ENCODE measurements around the gene PILRA. TPM values are rescaled to one million over a fixed set of nuclear protein-coding genes. Genes with fewer than 3 reads are reported as not detected.

Gene PILRA
- total and polyA plus RNA-seq, 10 of the 15 experiments (the other 5 are each of a cell fraction or from before 2014, with no cell fraction given), result 6.6 to 43.3 (median 11.5) TPM

DNA sequence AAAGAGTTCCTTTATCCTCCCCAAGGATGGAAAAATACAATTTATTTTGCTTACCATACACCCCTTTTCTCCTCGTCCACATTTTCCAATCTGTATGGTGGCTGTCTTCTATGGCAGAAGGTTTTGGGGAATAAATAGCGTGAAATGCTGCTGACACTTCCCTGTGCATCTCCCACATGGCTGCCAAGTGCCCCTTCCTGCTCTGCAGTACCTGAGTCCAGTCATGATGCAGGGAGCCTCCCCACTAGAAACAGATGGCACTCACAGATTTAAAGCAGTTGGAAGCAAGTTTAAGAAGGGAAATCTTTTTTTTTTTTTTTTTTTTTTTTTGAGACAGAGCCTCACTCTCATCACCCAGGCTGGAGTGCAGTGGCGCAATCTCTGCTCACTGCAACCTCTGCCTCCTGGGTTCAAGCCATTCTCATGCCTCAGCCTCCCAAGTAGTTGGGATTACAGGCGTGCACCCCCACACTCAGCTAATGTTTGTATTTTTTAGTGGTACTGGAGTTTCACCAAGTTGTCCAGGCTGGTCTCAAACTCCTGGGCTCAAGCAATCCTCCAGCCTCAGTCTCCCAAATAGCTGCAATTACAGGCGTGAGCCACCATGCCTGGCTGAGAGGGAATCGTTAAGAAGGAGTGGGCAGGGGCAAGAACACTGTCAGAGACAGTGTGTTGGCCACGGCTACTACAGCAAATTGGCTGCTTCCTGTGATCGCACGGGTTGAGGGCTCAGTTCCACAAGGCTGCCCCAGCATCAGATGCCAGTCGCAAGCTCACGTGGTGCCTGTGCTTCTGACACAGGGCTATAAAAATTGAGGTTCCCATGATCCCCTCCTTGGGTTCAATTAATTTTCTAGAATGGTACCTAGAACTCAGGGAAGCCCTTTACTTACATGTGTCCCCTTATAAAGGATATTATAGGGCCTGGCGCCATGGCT lies 5.3 kb upstream of the PILRA start:
- SMC1A ChIA-PET (ENCODE audit: uncharacterized antibody, unreplicated experiment), result interaction anchor here (0.8 to 2.5 kb wide), 7 partner anchors 9 to 175 kb away, joined by 3 to 17 read pairs (median 4); partner anchors contain the start of gene PILRB
- no peaks in the 10 kb centered on the region for H3K27me3 ChIP-seq (replicated peaks in 1 of 2; ENCODE audit: control insufficient read depth in 2 of 2, insufficient read depth in 2 of 2, low read length in 1 of 2)
- FAIRE-seq (no peak), DNase-seq (ENCODE audit: low read depth, low spot score) (no peak), ATAC-seq (peak; percentile 36)
- H4K20me1 ChIP-seq (ENCODE audit: control insufficient read depth, insufficient read depth), result no peaks in the 10 kb centered on the region
- RAD21 ChIA-PET (ENCODE audit: unreplicated experiment), result interaction anchor here (0.7 to 4.1 kb wide), 6 partner anchors 9 to 181 kb away, joined by 3 to 25 read pairs (median 4); no protein-coding TSS in a partner anchor
- no peak overlapping the region for H3K9ac ChIP-seq (ENCODE audit: control insufficient read depth, insufficient read depth, low read length)
- H3K4me3 ChIP-seq, result no peak overlapping the region
- intact Hi-C loops (cut with micrococcal nuclease; ENCODE audit: unreplicated experiment) (loop anchor here (2.0 to 10.0 kb wide), 2 partner anchors 39 to 177 kb away; no protein-coding TSS in a partner anchor), in situ Hi-C loops (cut with MboI) (no loop called here)
- CTCF ChIA-PET, result interaction anchor here (1.8 to 3.0 kb wide), 5 partner anchors 9 to 82 kb away, joined by 7 to 17 read pairs (median 9); no protein-coding TSS in a partner anchor
- H3K4me1 ChIP-seq (ENCODE audit: control insufficient read depth, insufficient read depth, low read length), result peaks cover 61% of the 10 kb centered on the region
- H3K4me2 ChIP-seq (ENCODE audit: control insufficient read depth, insufficient read depth), result no peak overlapping the region
- POLR2A ChIA-PET, result interaction anchor here (0.5 to 1.8 kb wide), 7 partner anchors 21 to 234 kb away, joined by 3 to 11 read pairs (median 4); partner anchors contain the start of genes MEPCE and ZCWPW1
- no peaks in the 10 kb centered on the region for H3K9me3 ChIP-seq (replicated peaks; ENCODE audit: control insufficient read depth, insufficient read depth, low read length)
- H3K27ac ChIP-seq (ENCODE audit: control insufficient read depth, insufficient read depth), result peak overlapping the region; percentile 93
- BruUV-seq (replicated peaks), result no TSS peak
- peaks cover 0 to 6% of the 10 kb centered on the region in 2 experiments; a peak in 2 of 4 replicates for H3K36me3 ChIP-seq (ENCODE audit: control insufficient read depth in 2 of 2, insufficient read depth in 2 of 2, low read length in 1 of 2)
- H2AFZ ChIP-seq (ENCODE audit: control insufficient read depth, low read depth, low read length), result no peak overlapping the region
- 42% methylated on average over 11 of the region's 12 CpGs for WGBS (ENCODE audit: insufficient coverage, insufficient replicate concordance, low lambda C conversion rate, missing lambda C conversion rate)
- peak; percentile 69 for TF ChIP-seq POLR2A (IDR thresholded peaks at IDR 0.05; ENCODE audit: low read depth, low read length)
- TF ChIP-seq SMAD5 (IDR thresholded peaks at IDR 0.05; ENCODE audit: low read depth), result peak; percentile 17; the same call in 1 of the 2 replicates
- TF ChIP-seq RAD51 (IDR thresholded peaks at IDR 0.05), result peak; percentile 61; the same call in 1 of the 2 replicates
- 0 out of 2 replicates have a peak, but pooled peaks have one; percentile 35 for TF ChIP-seq MTA2 (IDR thresholded peaks at IDR 0.05; ENCODE audit: low read depth)
- peak; percentile 47; the same call in 1 of the 2 replicates for TF ChIP-seq DPF2 (IDR thresholded peaks at IDR 0.05)
- peak; percentile 23; the same call in 1 of the 2 replicates for TF ChIP-seq MAX (IDR thresholded peaks at IDR 0.05; ENCODE audit: low read depth, low read length)
- TF ChIP-seq PAX5 (IDR thresholded peaks at IDR 0.05; ENCODE audit: borderline replicate concordance, low read depth, low read length), result peak; percentile 67; the same call in 1 of the 2 replicates
- TF ChIP-seq TAF1 (IDR thresholded peaks at IDR 0.05; ENCODE audit: borderline replicate concordance, low read depth, low read length), result no peak
- no peak for TF ChIP-seq LARP7 (IDR thresholded peaks at IDR 0.05)
- TF ChIP-seq, protein P1, sequence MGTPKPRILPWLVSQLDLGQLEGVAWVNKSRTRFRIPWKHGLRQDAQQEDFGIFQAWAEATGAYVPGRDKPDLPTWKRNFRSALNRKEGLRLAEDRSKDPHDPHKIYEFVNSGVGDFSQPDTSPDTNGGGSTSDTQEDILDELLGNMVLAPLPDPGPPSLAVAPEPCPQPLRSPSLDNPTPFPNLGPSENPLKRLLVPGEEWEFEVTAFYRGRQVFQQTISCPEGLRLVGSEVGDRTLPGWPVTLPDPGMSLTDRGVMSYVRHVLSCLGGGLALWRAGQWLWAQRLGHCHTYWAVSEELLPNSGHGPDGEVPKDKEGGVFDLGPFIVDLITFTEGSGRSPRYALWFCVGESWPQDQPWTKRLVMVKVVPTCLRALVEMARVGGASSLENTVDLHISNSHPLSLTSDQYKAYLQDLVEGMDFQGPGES (IDR thresholded peaks at IDR 0.05), result no peak
- TF ChIP-seq RELA (IDR thresholded peaks at IDR 0.05; ENCODE audit: borderline replicate concordance, partially characterized antibody), result no peak
- TF ChIP-seq, protein P2, sequence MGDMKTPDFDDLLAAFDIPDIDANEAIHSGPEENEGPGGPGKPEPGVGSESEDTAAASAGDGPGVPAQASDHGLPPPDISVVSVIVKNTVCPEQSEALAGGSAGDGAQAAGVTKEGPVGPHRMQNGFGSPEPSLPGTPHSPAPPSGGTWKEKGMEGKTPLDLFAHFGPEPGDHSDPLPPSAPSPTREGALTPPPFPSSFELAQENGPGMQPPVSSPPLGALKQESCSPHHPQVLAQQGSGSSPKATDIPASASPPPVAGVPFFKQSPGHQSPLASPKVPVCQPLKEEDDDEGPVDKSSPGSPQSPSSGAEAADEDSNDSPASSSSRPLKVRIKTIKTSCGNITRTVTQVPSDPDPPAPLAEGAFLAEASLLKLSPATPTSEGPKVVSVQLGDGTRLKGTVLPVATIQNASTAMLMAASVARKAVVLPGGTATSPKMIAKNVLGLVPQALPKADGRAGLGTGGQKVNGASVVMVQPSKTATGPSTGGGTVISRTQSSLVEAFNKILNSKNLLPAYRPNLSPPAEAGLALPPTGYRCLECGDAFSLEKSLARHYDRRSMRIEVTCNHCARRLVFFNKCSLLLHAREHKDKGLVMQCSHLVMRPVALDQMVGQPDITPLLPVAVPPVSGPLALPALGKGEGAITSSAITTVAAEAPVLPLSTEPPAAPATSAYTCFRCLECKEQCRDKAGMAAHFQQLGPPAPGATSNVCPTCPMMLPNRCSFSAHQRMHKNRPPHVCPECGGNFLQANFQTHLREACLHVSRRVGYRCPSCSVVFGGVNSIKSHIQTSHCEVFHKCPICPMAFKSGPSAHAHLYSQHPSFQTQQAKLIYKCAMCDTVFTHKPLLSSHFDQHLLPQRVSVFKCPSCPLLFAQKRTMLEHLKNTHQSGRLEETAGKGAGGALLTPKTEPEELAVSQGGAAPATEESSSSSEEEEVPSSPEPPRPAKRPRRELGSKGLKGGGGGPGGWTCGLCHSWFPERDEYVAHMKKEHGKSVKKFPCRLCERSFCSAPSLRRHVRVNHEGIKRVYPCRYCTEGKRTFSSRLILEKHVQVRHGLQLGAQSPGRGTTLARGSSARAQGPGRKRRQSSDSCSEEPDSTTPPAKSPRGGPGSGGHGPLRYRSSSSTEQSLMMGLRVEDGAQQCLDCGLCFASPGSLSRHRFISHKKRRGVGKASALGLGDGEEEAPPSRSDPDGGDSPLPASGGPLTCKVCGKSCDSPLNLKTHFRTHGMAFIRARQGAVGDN (IDR thresholded peaks at IDR 0.05), result peak; percentile 89
- TF ChIP-seq BHLHE40 (IDR thresholded peaks at IDR 0.05; ENCODE audit: borderline replicate concordance in 1 of 2, low read depth in 2 of 2, low read length in 1 of 2), result peak; percentile 47 to 84; a peak in 3 of 4 replicates
- no peak for TF ChIP-seq KDM1A (IDR thresholded peaks at IDR 0.05; ENCODE audit: borderline replicate concordance)
- no peaks in the 10 kb centered on the region for H3K79me2 ChIP-seq (ENCODE audit: control insufficient read depth, insufficient read depth, low read length)
